PC-3 (cell line): ENCODE results near the gene C2orf74. TPM values are rescaled to one million over a fixed set of nuclear protein-coding genes. Genes with fewer than 3 reads are reported as not detected.
A peak's percentile ranks its signal among the peaks of the same experiment; 100 is the strongest.
"Not testable (repeated sequence)": the region's sequence is repeated elsewhere in the genome, so short reads cannot be mapped to it uniquely, and the experiment has no call there.

ENCODE experiments used
- ATAC-seq: fragments of 200-7000 bp; cut with Tn5 transposase; 2 replicates; pipeline ENCODE4 v1.9.1; 2020; ENCODE audit warnings: mild to moderate bottlenecking, moderate library complexity
- BruUV-seq: library from RNA; stranded (reverse); fragments of 400-500 nt; replicated peaks from 2 replicates; lab custom pipeline; 2021; lab: Mats Ljungman, UMichigan
- CTCF ChIA-PET: fragments of 300-600 bp; sonication (Branson Sonifier 250); formaldehyde crosslinking; loops from one replicate; lab custom pipeline; 2022; ENCODE audit warnings: antibody characterized with exemption; lab: Charles Lee
- POLR2A ChIA-PET: fragments of 300-600 bp; sonication (Branson Sonifier 250); formaldehyde crosslinking; loops from one replicate; lab custom pipeline; 2022; ENCODE audit warnings: antibody characterized with exemption; ENCODE audit not compliant: unreplicated experiment; lab: Charles Lee
- DNase-seq: peaks from one replicate; pipeline ENCODE4 v3.0.0-alpha.2; 2015
- H2AFZ ChIP-seq: fragments of 300-600 bp; sonication (generic); 2 replicates; pipeline ENCODE4 v1.6.0; 2016; ENCODE audit warnings: antibody characterized with exemption, low read length
- H3F3A ChIP-seq: fragments of 300-600 bp; sonication (generic); one replicate; pipeline ENCODE4 v1.6.0; 2017; ENCODE audit warnings: antibody characterized with exemption, low read length, control low read depth, mild to moderate bottlenecking; ENCODE audit not compliant: unreplicated experiment
- H3K27ac ChIP-seq: fragments of 300-600 bp; sonication (generic); 2 replicates; pipeline ENCODE4 v1.5.1; 2016; ENCODE audit warnings: mild to moderate bottlenecking, low read length
- H3K27me3 ChIP-seq: fragments of 300-600 bp; sonication (generic); 2 replicates; pipeline ENCODE4 v1.6.1; 2016; ENCODE audit warnings: low read length, mixed read lengths
- H3K36me3 ChIP-seq: fragments of 300-600 bp; sonication (generic); 2 replicates; pipeline ENCODE4 v1.6.1; 2016; ENCODE audit warnings: low read depth, mixed run types, low read length, mixed read lengths
- H3K4me1 ChIP-seq: fragments of 300-600 bp; sonication (generic); 2 replicates; pipeline ENCODE4 v1.5.1; 2016; ENCODE audit warnings: low read length; ENCODE audit not compliant: insufficient read depth
- H3K4me2 ChIP-seq: fragments of 300-600 bp; sonication (generic); 2 replicates; pipeline ENCODE4 v1.6.0; 2016; ENCODE audit warnings: low read length
- H3K4me3 ChIP-seq: fragments of 300-600 bp; sonication (generic); 2 replicates; pipeline ENCODE4 v1.5.1; 2016; ENCODE audit warnings: mild to moderate bottlenecking, low read length, mixed read lengths
- H3K79me2 ChIP-seq: fragments of 300-600 bp; sonication (generic); 2 replicates; pipeline ENCODE4 v1.6.1; 2017; ENCODE audit warnings: low read length, mixed read lengths
- H3K9ac ChIP-seq: fragments of 300-600 bp; sonication (generic); 2 replicates; pipeline ENCODE4 v1.6.0; 2016; ENCODE audit warnings: mild to moderate bottlenecking, low read length
- H3K9me2 ChIP-seq: fragments of 300-600 bp; sonication (generic); replicated peaks from 2 replicates; pipeline ENCODE4 v1.6.1; 2016; ENCODE audit warnings: mixed run types, low read length, mixed read lengths
- H3K9me3 ChIP-seq: fragments of 300-600 bp; sonication (generic); 2 replicates; pipeline ENCODE4 v1.6.1; 2016; ENCODE audit warnings: low read length, mixed read lengths
- H4K20me1 ChIP-seq: fragments of 300-600 bp; sonication (generic); 2 replicates; pipeline ENCODE4 v1.6.1; 2016; ENCODE audit warnings: low read length, mixed read lengths
- CTCF ChIP-seq: fragments of 300-600 bp; sonication (generic); conservative IDR thresholded peaks from 2 replicates; pipeline ENCODE4 v1.5.1; 2017; ENCODE audit warnings: antibody characterized with exemption, low read depth, mild to moderate bottlenecking, low read length
- EZH2 ChIP-seq: fragments of 300-600 bp; sonication (generic); IDR thresholded peaks from one replicate; pipeline ENCODE4 v1.6.1; 2017; ENCODE audit warnings: antibody characterized with exemption, mild to moderate bottlenecking, low read length; ENCODE audit not compliant: unreplicated experiment
- EZH2phosphoT487 ChIP-seq: fragments of 300-600 bp; sonication (generic); IDR thresholded peaks from 2 replicates; pipeline ENCODE4 v1.6.1; 2018; ENCODE audit warnings: mild to moderate bottlenecking, antibody characterized with exemption, low read length, borderline replicate concordance
- intact Hi-C: fragments of 100-400 bp; cut with micrococcal nuclease; formaldehyde crosslinking; loops from 2 replicates; pipeline ENCODE4 v1.9.0; 2023
- total RNA-seq: library from RNA; depleted of rRNA; stranded (reverse); fragments of >200 nt; gene quantifications from 2 replicates; pipeline ENCODE4 v1.2.3, GENCODE V29; 2014

C2orf74 gene
- total RNA-seq, 1 experiment from 2014 or later: 16.8 TPM

- Histone ChIP-seq H3K27me3 (no peaks in the 10 kb centered on the region), H3K27ac (no peak overlapping the region), H3K9me2 (no peaks in the 10 kb centered on the region), H3K4me1 (peaks cover 6% of the 10 kb centered on the region), H3K9ac (no peak overlapping the region), H3K79me2 (peaks cover 9% of the 10 kb centered on the region), H3K4me3 (no peak overlapping the region), H2AFZ (no peak overlapping the region), H4K20me1 (no peaks in the 10 kb centered on the region), H3K36me3 (no peaks in the 10 kb centered on the region), H3F3A (no peaks in the 10 kb centered on the region), H3K4me2 (no peak overlapping the region), H3K9me3 (no peaks in the 10 kb centered on the region)
- TF ChIP-seq EZH2 (no peak), EZH2phosphoT487 (no peak), CTCF (no peak)
- DNase-seq (no peak), ATAC-seq (no peak)
- BruUV-seq: no TSS peak
- CTCF ChIA-PET: no interaction called here
- intact Hi-C loops: no loop called here
- POLR2A ChIA-PET: no interaction called here
These were observed 20.8 kb upstream of the C2orf74 start for GRCh38 chr2:61141151-61141550.

- Histone ChIP-seq H3K9ac (peak overlapping the region; percentile 74), H3K9me2 (no peaks in the 10 kb centered on the region), H3K36me3 (peaks cover 5% of the 10 kb centered on the region; the same call in 1 of the 2 replicates), H3K4me1 (peaks cover 6% of the 10 kb centered on the region), H3K79me2 (peaks cover 9% of the 10 kb centered on the region), H3K4me2 (peak overlapping the region; percentile 72), H3F3A (no peaks in the 10 kb centered on the region), H2AFZ (peak overlapping the region; percentile 63), H3K4me3 (peak overlapping the region; percentile 65), H3K27ac (no peak overlapping the region), H3K9me3 (no peaks in the 10 kb centered on the region), H4K20me1 (no peaks in the 10 kb centered on the region), H3K27me3 (no peaks in the 10 kb centered on the region)
- TSS peak; percentile 72 for BruUV-seq
- peak; percentile 99 for DNase-seq
- TF ChIP-seq EZH2phosphoT487 (no peak), EZH2 (no peak), CTCF (no peak)
- ChIA-PET CTCF (interaction anchor here (0.6 kb wide), 1 partner anchor 9 kb away, joined by 4 read pairs; no protein-coding TSS in a partner anchor), POLR2A (interaction anchor here (0.6 to 0.7 kb wide), 3 partner anchors 196 to 394 kb away, joined by 3 to 5 read pairs (median 3); no protein-coding TSS in a partner anchor)
- intact Hi-C loops: no loop called here
- peak; percentile 96 for ATAC-seq
These were observed 17.2 kb upstream of the C2orf74 start for GRCh38 chr2:61144697-61145268.

- BruUV-seq: no TSS peak
- ChIA-PET CTCF (no interaction called here), POLR2A (no interaction called here)
- peaks cover 6% of the 10 kb centered on the region for H3K4me1 ChIP-seq
- H3K9me2 ChIP-seq: no peaks in the 10 kb centered on the region
- no peaks in the 10 kb centered on the region for H3K27me3 ChIP-seq
- H3K36me3 ChIP-seq: peaks cover 5% of the 10 kb centered on the region; the same call in 1 of the 2 replicates
- no peaks in the 10 kb centered on the region for H3K9me3 ChIP-seq
- peak overlapping the region; percentile 74; the same call in 1 of the 2 replicates for H3K9ac ChIP-seq
- H3F3A ChIP-seq: no peaks in the 10 kb centered on the region
- no peaks in the 10 kb centered on the region for H4K20me1 ChIP-seq
- intact Hi-C loops: no loop called here
- DNase-seq: no peak
- no peak for TF ChIP-seq EZH2phosphoT487
- TF ChIP-seq EZH2: no peak
- TF ChIP-seq CTCF: no peak
- H3K27ac ChIP-seq: no peak overlapping the region
- peaks cover 9% of the 10 kb centered on the region for H3K79me2 ChIP-seq
- H3K4me2 ChIP-seq: peak overlapping the region; percentile 72
- H2AFZ ChIP-seq: no peak overlapping the region
- ATAC-seq: no peak
- H3K4me3 ChIP-seq: peak overlapping the region; percentile 65; the same call in 1 of the 2 replicates
These were observed 16.0 kb upstream of the C2orf74 start for GRCh38 chr2:61145990-61146389.

- H2AFZ ChIP-seq, intact Hi-C loops, DNase-seq, H4K20me1 ChIP-seq, CTCF ChIA-PET, ATAC-seq, H3K27ac ChIP-seq, H3K4me1 ChIP-seq, H3F3A ChIP-seq, H3K4me2 ChIP-seq, BruUV-seq, H3K36me3 ChIP-seq, H3K9ac ChIP-seq, H3K27me3 ChIP-seq, H3K4me3 ChIP-seq, H3K79me2 ChIP-seq, H3K9me3 ChIP-seq, POLR2A ChIA-PET, H3K9me2 ChIP-seq: not testable (repeated sequence)
These were observed 13.9 kb upstream of the C2orf74 start for GRCh38 chr2:61148091-61148490.
